Activated naive CD8-positive, alpha-beta T cell (primary cell): ENCODE data around the gene CALCA.

Experiments used
- H3K27ac Mint-ChIP-seq: one replicate; pipeline ENCODE4 v1.8.0; 2021; ENCODE audit warnings: mixed read lengths
- H3K27me3 Mint-ChIP-seq: one replicate; pipeline ENCODE4 v1.8.0; 2021; ENCODE audit warnings: mixed read lengths
- H3K36me3 Mint-ChIP-seq: one replicate; pipeline ENCODE4 v1.8.0; 2021; ENCODE audit warnings: mixed read lengths
- H3K4me1 Mint-ChIP-seq: one replicate; pipeline ENCODE4 v1.8.0; 2021; ENCODE audit warnings: low read depth, mixed read lengths
- H3K4me3 Mint-ChIP-seq: one replicate; pipeline ENCODE4 v1.8.0; 2021; ENCODE audit warnings: mild to moderate bottlenecking, mixed read lengths
- H3K9me3 Mint-ChIP-seq: one replicate; pipeline ENCODE4 v1.8.0; 2021; ENCODE audit warnings: low read depth, mixed read lengths

The CALCA gene

DNA sequence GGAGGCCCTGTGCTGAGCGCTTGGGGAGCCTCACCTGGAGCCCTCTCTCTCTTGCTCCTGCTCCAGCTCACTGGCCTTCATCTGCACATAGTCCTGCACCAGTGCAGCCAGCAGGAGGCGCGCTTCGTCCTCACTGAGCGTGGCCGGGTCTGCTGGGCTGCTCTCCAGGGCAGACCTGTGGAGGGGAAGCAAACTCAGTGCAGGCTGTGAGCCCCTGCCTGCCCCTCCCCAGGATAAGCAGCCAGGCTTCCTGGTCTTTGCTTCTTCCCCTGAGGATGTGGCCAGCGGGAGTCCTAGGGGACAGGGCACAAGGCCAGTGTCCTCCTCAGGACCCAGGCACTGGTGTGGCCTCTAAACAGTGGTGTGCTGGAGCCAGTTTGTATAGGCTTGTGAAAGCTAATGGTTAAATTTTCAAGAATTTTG lies 2.2 kb downstream of the CALCA start:
- Mint-ChIP-seq H3K9me3 (no peaks in the 10 kb centered on the region), H3K27me3 (peaks cover 31% of the 10 kb centered on the region), H3K36me3 (no peaks in the 10 kb centered on the region), H3K4me3 (no peak overlapping the region), H3K4me1 (peaks cover 24% of the 10 kb centered on the region), H3K27ac (no peak overlapping the region)

DNA sequence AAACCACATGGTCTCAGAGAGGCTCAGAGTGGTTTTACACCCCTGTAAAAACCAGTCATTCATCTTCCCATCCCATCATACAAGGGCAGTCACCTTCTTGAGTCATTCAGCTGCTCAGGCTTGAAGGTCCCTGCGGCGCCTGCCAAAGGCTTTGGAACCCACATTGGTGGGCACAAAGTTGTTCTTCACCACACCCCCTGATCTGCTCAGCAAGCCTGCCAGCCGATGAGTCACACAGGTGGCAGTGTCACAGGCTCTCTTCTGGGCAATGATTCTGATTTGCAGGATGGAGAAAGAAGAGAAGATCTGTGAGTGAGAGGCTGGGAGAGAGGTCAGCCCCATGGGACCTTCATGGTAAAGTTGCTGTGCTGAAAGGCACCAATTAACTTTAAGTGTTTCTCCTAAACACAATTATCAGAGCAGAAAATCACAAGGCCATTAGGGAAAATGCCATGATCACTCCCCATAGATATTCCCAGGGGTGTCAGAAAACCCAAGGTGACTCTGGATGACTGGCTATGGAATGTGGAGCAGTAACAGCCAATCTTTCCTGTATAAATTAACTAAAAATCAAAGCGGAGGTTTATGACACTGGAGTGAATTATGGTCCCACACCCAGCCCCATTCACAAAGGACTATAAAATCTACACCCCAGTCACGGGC lies 4.4 kb downstream of the CALCA start:
- Mint-ChIP-seq H3K4me3 (no peak overlapping the region), H3K27me3 (peaks cover 16% of the 10 kb centered on the region), H3K36me3 (no peaks in the 10 kb centered on the region), H3K4me1 (peaks cover 5% of the 10 kb centered on the region), H3K9me3 (no peaks in the 10 kb centered on the region), H3K27ac (no peak overlapping the region)

DNA sequence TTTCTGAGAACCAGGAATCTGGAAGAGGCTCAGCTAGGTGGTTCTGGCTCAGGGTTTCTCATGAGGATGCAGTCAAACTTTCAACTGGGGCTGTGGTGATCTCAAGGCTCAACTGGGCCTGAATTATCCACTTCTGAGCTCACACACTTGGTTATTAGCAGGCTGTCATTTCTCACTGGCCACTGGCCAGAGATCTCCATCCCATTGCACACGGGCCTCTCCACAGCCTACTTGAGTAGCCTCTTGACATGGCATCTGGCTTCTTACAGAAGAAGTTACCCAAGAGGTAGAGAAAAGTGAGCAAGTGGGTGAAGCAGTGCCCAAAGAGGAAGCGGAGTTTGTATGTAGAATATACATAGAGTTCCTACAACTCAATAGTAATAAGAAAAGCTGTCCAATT lies 16.0 kb downstream of the CALCA start:
- Mint-ChIP-seq H3K36me3 (peaks cover 3% of the 10 kb centered on the region), H3K4me1 (no peaks in the 10 kb centered on the region), H3K27me3 (no peaks in the 10 kb centered on the region), H3K4me3 (no peak overlapping the region), H3K9me3 (no peaks in the 10 kb centered on the region), H3K27ac (no peak overlapping the region)

DNA sequence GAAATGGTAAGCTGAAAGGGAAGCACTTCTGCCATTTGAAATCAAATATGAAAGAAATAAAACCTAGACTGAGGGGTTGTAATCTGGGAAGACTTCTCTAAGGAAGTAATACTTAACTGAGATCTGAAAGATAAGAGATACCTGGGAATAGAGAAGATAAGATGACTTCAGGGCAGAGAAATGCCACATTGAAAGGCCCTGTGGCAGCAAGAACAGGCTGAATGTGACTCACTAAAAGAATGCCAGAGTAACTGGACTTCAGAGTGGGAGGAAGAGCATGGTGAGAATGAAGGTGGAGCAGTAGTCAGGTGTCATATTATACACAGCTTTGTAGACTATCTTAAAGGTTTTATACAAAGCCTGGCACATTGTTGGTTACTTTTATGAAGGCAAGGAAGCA lies 17.6 kb downstream of the CALCA start:
- Mint-ChIP-seq H3K4me1 (no peaks in the 10 kb centered on the region), H3K27me3 (no peaks in the 10 kb centered on the region), H3K27ac (no peak overlapping the region), H3K9me3 (no peaks in the 10 kb centered on the region), H3K36me3 (peaks cover 3% of the 10 kb centered on the region), H3K4me3 (no peak overlapping the region)

DNA sequence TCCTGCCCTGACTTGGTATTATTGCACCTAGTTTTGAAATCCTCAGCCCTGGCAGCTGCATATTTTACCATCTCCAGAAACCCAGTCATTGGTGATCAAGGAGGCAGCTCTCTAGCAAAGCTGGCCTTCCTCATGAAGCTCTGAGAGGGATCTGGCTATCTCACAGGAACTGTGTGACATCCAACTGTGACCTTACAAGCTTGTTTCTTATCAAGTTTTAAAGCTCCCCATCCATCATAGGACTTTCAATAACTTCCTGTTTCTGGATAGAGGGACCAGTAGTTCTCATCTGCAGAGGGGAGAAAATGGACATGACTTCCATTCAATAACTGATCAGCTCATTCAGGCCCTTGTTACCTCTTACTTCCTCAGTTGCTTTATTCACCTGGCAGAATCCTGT lies 18.2 kb downstream of the CALCA start:
- Mint-ChIP-seq H3K27me3 (no peaks in the 10 kb centered on the region), H3K4me1 (no peaks in the 10 kb centered on the region), H3K4me3 (no peak overlapping the region), H3K36me3 (peaks cover 3% of the 10 kb centered on the region), H3K27ac (no peak overlapping the region), H3K9me3 (no peaks in the 10 kb centered on the region)

DNA sequence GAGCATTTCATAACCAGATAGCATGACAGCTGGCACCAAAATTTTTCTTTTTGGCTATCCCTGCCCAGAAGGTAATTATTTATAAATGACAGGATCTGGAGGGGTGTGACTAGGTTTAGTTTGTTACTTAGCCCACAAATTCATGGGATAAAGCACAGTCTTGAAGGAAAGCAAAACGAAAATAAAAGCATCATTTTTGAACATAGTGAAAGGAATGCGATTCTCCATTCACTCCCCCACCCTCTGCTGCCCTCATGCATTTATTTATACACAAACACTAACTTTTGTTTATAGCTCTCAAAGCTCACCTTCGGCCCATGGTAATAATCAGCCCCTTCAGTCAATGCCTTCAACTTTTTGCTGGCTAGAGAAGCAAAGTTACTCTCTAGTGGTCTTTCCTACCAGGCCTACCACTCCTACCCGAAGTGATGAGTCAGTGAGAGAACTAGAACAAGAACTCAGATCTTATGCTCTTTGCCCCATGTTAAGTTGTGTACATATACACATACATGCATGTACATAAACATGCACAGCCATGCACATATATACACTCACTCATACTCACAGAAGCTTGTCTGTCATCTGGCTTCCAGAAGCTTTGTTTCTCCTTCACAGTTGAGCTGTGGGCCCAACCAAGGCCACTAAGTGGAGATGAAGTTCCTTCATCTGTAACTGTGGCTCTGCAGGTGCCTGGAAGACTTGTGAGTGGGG lies 22.6 kb downstream of the CALCA start:
- no peaks in the 10 kb centered on the region for H3K27me3 Mint-ChIP-seq
- peaks cover 2% of the 10 kb centered on the region for H3K36me3 Mint-ChIP-seq
- no peak overlapping the region for H3K27ac Mint-ChIP-seq
- H3K9me3 Mint-ChIP-seq = no peaks in the 10 kb centered on the region
- no peaks in the 10 kb centered on the region for H3K4me1 Mint-ChIP-seq
- no peak overlapping the region for H3K4me3 Mint-ChIP-seq

DNA sequence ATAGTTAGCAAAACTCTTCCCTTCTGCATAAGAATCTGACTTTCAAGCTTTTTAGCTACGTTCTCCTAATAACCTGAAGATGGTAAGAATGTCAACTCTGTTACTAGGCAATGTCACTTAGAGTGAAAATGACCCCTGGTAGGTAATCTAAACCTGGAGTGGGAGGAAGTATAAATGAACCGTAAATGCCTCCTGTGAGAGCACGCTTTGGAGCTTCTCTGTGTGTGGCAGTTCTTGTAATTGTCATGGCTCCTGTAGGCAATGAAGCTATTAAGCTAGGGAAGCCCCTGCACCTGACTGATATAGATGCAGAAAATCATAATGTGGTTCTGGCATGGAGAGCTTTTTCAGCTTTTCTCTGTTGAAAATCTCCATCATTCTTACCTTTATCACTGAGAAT lies 29.4 kb downstream of the CALCA start:
- Mint-ChIP-seq H3K27me3 (no peaks in the 10 kb centered on the region), H3K27ac (no peak overlapping the region), H3K9me3 (no peaks in the 10 kb centered on the region), H3K36me3 (peaks cover 13% of the 10 kb centered on the region), H3K4me1 (no peaks in the 10 kb centered on the region), H3K4me3 (no peak overlapping the region)

DNA sequence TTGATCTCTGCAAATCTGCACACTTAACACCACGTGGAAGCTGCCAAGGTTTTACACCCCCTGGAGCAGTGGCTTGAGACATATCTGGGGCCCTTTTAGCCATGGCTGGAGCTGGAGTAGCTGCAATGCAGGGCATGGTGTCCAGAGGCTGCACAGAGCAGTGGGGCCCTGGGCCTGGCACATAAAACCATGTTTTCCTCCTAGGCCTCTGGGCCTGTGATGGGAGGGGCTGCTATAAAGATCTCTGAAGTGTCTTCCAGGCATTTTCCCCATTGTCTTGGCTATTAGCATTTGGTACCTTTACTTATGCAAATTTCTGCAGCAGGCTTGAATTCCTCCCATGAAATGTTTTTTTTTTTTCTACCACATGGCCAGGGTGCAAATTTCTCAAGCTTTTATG lies 33.2 kb downstream of the CALCA start:
- Mint-ChIP-seq H3K9me3 (no peaks in the 10 kb centered on the region), H3K27me3 (no peaks in the 10 kb centered on the region), H3K4me3 (no peak overlapping the region), H3K27ac (no peak overlapping the region), H3K4me1 (no peaks in the 10 kb centered on the region), H3K36me3 (peaks cover 13% of the 10 kb centered on the region)

DNA sequence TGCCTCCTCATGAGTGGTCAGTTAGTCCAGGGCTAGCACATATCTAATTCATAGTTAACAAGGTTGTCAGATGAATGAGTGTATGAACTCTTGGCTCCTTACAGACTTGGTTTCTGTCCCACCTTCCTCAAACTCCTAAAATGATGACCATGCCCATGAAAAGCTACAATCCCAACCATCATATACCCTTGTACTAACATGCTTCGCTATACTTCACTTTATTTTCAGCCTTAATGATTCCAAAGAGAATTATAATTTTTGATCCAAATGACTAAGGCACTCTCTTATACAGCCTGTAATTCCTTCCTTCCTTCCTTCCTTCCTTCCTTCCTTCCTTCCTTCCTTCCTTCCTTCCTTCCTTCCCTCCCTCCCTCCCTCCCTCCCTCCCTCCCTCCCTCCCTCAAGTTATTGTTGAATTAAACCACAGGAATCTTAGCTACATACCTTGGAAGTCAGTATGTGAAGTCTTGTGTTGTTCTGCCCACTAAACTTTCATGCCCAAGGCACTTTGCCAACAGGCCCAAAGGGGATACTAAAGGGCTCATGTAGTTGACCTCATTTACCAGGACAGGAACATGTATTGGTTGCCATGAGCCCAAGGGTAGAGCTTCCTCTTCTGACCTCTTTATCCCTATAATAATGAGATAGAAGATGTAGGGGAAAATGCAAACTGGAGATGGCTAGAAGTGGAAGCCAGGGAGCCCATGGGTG lies 37.4 kb downstream of the CALCA start:
- H3K9me3 Mint-ChIP-seq = no peaks in the 10 kb centered on the region
- no peaks in the 10 kb centered on the region for H3K4me1 Mint-ChIP-seq
- H3K27ac Mint-ChIP-seq = no peak overlapping the region
- no peak overlapping the region for H3K4me3 Mint-ChIP-seq
- peaks cover 15% of the 10 kb centered on the region for H3K36me3 Mint-ChIP-seq
- H3K27me3 Mint-ChIP-seq = no peaks in the 10 kb centered on the region

DNA sequence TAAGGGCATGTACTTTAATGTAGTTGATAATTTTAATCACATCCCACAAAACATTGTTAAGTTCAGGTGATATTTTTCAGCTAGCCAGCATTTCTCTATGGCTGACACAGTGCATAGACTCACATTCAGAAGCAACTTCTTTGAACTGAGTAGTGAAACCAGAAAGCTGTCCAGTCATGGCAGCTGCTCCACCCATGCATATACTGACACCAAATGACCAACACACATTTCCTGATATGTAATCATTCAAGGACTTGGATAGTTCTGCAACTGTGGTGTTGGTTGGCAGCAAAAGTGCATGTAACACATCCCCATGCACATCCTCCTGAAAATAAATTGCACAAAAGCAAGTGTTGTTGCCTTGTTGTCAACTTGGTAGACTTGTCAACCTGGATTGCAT lies 39.7 kb downstream of the CALCA start:
- no peaks in the 10 kb centered on the region for H3K4me1 Mint-ChIP-seq
- H3K4me3 Mint-ChIP-seq = no peak overlapping the region
- H3K9me3 Mint-ChIP-seq = peaks cover 11% of the 10 kb centered on the region
- H3K27ac Mint-ChIP-seq = no peak overlapping the region
- H3K36me3 Mint-ChIP-seq = peaks cover 17% of the 10 kb centered on the region
- H3K27me3 Mint-ChIP-seq = no peaks in the 10 kb centered on the region

DNA sequence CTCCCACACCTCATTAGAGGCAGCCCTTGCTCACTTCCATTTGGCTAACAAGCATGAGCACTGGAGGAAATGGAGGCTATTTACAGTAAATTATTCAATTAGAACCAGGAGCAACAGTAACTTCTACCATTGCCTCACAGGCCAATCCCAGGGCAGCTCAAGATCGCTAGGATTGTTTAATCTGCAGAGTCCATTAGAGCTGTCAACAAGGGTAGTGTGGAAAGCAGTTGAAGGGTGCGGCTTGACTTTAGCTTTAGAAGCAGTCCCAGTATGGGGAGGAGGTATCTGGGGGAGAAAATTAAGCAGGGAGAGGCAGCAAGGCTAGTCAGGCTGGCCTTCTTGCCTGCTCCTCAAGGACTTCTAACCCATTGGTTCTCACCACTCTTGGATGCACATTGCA lies 41.8 kb downstream of the CALCA start:
- Mint-ChIP-seq H3K27ac (no peak overlapping the region), H3K4me3 (no peak overlapping the region), H3K4me1 (no peaks in the 10 kb centered on the region), H3K36me3 (peaks cover 22% of the 10 kb centered on the region), H3K9me3 (peaks cover 11% of the 10 kb centered on the region), H3K27me3 (no peaks in the 10 kb centered on the region)

DNA sequence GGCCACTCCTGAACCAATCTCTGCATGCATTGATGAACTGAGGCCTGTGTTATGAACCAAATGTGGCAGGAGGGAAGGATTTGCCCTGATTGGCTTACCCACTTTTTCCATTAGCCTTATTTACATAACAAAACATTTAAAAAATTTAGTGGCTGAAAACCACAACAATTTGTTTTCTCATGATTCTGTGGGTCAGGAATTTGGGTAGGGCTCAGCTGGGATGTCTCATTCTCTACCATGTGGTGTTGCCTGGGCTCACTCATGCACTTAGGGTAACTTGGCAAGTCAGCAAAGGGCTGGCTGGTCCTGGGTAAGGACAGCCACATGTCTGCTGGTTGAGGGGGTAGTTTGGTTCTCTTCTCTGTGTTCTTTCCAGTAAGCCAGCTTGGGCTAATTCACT lies 45.0 kb downstream of the CALCA start:
- peaks cover 11% of the 10 kb centered on the region for H3K9me3 Mint-ChIP-seq
- H3K27me3 Mint-ChIP-seq = no peaks in the 10 kb centered on the region
- no peak overlapping the region for H3K27ac Mint-ChIP-seq
- H3K4me1 Mint-ChIP-seq = no peaks in the 10 kb centered on the region
- H3K36me3 Mint-ChIP-seq = peaks cover 20% of the 10 kb centered on the region
- no peak overlapping the region for H3K4me3 Mint-ChIP-seq

DNA sequence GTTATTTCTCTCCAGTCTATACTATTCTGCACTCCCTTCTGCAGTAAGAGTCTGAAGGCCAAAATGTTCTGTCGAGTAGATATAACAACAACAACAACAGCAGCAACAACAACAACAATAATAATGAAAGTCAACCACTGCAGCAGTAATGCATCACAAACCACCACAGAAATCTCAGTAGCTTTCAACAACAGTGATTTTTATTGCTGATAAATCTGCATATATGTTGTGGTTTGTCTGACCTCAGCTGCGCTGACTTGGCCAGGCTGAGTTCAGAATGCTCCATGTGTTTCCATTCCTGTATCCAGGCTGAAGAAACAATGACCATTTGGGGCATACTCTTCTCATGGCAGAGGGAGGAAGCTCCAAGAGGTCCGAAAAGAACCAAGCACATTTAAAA lies 47.8 kb downstream of the CALCA start:
- Mint-ChIP-seq H3K27me3 (no peaks in the 10 kb centered on the region), H3K4me3 (no peak overlapping the region), H3K36me3 (peaks cover 22% of the 10 kb centered on the region), H3K4me1 (no peaks in the 10 kb centered on the region), H3K27ac (no peak overlapping the region), H3K9me3 (peaks cover 11% of the 10 kb centered on the region)
